ENCODE results near the gene CTIF.

The CTIF gene

DNA sequence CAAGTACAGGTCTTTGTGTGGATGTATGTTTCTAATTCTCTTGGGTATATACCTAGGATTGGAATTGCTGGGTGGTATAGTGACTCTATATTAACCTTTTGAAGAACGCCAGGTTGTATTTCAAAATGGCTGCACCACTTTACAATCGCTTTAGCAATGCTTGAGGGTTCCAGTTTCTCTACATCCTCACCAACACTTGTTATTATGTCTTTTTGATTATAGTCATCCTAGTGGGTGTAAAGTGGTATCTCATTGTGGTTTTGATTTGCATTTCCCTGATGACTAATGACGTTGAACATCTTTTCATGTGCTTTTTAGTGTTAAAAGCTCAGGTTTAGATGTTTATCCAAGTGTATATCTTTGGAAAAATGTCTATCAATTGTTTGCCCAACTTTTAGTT, 39.5 kb downstream of the CTIF start:
- DNase-seq (ENCODE audit: low read depth): no peak
- TF ChIP-seq, protein P1, sequence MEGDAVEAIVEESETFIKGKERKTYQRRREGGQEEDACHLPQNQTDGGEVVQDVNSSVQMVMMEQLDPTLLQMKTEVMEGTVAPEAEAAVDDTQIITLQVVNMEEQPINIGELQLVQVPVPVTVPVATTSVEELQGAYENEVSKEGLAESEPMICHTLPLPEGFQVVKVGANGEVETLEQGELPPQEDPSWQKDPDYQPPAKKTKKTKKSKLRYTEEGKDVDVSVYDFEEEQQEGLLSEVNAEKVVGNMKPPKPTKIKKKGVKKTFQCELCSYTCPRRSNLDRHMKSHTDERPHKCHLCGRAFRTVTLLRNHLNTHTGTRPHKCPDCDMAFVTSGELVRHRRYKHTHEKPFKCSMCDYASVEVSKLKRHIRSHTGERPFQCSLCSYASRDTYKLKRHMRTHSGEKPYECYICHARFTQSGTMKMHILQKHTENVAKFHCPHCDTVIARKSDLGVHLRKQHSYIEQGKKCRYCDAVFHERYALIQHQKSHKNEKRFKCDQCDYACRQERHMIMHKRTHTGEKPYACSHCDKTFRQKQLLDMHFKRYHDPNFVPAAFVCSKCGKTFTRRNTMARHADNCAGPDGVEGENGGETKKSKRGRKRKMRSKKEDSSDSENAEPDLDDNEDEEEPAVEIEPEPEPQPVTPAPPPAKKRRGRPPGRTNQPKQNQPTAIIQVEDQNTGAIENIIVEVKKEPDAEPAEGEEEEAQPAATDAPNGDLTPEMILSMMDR (IDR thresholded peaks at IDR 0.05; ENCODE audit: insufficient read depth, low read depth, low read length, missing control alignments): no peak
- no peak overlapping the region for H3K4me3 ChIP-seq (ENCODE audit: low read depth, low read length)

DNA sequence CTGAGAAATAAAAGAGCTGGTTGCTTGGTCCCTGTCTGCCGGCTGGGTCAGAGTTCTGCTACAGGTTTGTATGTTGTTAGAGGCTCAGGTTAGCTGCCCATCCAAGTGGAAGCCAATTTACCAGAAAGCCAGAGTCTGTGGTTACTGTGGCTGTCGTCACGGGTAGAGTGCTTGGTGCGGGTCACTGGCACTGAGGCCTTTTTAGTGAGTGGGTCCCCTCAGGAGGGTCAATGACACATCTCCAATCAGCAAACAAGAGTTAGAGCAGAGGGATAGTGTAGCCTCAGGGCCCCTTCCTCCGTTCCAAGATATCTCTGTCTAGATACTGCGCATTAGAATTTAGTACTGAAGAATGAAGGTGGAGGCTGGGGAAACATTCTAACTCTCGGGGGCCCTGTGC, 41.2 kb downstream of the CTIF start:
- no peak overlapping the region for H3K4me3 ChIP-seq (ENCODE audit: low read depth, low read length)
- TF ChIP-seq, protein P1 (IDR thresholded peaks at IDR 0.05; ENCODE audit: insufficient read depth, low read depth, low read length, missing control alignments): no peak
- no peak for DNase-seq (ENCODE audit: low read depth)

DNA sequence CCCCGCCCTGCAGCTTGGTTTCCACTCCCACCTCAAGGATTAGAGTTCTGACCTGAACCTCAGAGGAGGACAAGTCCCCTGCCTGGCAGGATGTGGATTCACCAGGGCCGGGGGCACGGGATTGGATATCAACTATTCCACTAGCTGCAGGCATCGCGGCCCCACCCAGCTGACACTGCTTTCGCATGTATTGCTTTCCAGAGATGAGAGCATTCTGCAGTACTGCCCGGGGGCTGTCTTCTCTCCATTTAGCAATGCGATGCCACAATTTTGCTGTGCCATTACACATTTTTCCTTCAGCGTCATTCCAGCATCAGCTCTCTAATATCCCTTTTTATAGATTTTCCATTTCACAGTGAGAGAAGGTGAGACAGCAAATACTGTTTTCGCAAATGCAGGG, 42.0 kb downstream of the CTIF start:
- TF ChIP-seq, protein P1 (IDR thresholded peaks at IDR 0.05; ENCODE audit: insufficient read depth, low read depth, low read length, missing control alignments): no peak
- no peak for DNase-seq (ENCODE audit: low read depth)
- no peak overlapping the region for H3K4me3 ChIP-seq (ENCODE audit: low read depth, low read length)

DNA sequence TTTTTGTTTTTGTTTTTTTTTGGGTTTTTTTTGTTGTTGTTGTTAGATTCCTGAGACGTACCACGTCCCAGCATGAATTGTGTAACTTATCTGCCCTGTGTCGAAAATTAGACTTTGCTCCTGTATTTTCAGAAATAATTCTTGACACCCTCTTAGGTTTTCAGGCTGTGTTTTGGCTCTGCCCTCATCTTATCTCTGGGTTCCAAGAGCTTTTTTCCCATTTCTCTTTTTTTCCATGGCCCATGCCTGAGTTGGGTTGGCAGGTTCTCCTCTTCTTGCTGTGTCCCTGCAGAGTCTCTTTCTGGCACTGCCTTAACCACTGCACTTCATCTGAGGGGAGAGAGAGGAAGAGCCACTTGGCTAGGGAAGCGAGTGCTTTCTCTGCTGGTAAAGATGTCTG, 42.4 kb downstream of the CTIF start:
- no peak for DNase-seq (ENCODE audit: low read depth)
- TF ChIP-seq, protein P1 (IDR thresholded peaks at IDR 0.05; ENCODE audit: insufficient read depth, low read depth, low read length, missing control alignments): no peak

DNA sequence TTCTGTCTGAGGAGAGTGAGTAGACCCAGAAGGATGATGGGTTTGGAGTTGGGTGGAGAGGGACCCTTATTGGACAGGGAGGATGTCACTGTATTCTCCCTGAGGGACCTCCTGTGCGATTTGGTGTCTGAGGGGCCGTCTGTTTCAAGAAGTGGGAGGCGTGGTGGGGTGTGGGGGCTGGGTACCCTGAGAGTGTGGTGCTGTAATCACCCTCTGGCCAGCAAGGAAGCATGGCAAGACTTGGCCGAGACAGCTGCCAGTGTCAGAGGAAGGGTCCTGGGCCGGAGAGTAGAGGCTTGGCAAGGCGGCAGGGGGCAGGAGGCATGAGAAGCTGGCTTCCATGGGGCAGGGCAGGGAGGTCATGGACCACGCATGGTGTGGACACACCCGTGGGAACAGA, 43.1 kb downstream of the CTIF start:
- H3K4me3 ChIP-seq (ENCODE audit: low read depth, low read length): no peak overlapping the region
- TF ChIP-seq, protein P1 (IDR thresholded peaks at IDR 0.05; ENCODE audit: insufficient read depth, low read depth, low read length, missing control alignments): no peak
- DNase-seq (ENCODE audit: low read depth): no peak

More for the DNA sequence above, 42.4 kb downstream of the CTIF start:
- no peak overlapping the region for H3K4me3 ChIP-seq (ENCODE audit: low read depth, low read length)

DNA sequence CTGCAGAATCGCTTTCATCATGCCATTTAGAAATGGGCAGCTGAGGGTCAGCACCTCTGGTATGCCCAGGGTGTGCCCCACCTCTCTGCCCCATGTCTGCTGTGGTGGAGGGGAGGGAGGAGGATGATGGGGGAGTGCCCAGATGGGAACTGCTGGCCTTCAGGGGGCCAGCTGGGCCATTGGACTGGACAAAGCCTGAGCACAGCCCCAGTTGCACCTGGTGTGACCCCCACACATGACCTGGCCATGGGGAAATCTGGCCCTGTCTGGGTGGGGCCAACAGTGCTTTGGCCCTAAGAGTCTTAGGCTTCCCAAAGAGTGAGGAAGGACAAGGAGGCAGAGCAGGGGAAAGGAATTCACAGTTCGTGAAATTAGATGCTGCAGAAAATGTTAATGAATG, 44.1 kb downstream of the CTIF start:
- no peak for DNase-seq (ENCODE audit: low read depth)

DNA sequence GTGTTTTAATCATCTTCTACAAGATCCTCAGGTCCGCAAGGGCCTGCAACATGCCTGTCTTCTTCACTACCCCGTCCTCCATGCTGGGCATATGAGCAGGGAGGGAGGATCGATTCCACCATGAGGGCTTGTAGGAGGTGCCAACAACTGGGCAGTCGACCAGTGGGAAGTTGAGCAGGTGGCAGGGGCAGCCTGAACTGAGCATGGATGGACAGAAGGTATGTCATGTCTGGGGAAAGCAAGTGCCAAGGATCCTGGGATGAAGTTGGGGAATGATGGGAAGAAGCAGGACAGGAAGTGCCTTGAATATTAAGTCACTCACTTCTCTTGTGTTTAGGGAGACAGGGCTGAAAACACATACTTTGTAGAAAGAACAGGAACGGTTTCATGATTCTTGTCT, 44.7 kb downstream of the CTIF start:
- TF ChIP-seq, protein P1 (IDR thresholded peaks at IDR 0.05; ENCODE audit: insufficient read depth, low read depth, low read length, missing control alignments): no peak
- no peak overlapping the region for H3K4me3 ChIP-seq (ENCODE audit: low read depth, low read length)
- DNase-seq (ENCODE audit: low read depth): no peak

More for the DNA sequence above, 44.1 kb downstream of the CTIF start:
- no peak overlapping the region for H3K4me3 ChIP-seq (ENCODE audit: low read depth, low read length)
- TF ChIP-seq, protein P1 (IDR thresholded peaks at IDR 0.05; ENCODE audit: insufficient read depth, low read depth, low read length, missing control alignments): no peak
